HL-60 (cell line): ENCODE results near the gene HAUS8.

Experiments
- DNase-seq, 2 experiments: peaks; one replicate each; pipeline ENCODE4 v3.0.0-alpha.2; 2010 to 2020; ENCODE audit warnings: low read depth in 1 of 2, low spot score in 1 of 2
- H3K27ac ChIP-seq: fragments of 250-450 bp; sonication (Bioruptor Pico); replicated peaks from 2 replicates; pipeline ENCODE4 v1.5.1; 2020; ENCODE audit warnings: mild to moderate bottlenecking, moderate library complexity
- H3K27me3 ChIP-seq: fragments of 250-450 bp; sonication (Bioruptor Pico); 2 replicates; pipeline ENCODE4 v1.5.1; 2021; ENCODE audit warnings: mild to moderate bottlenecking, moderate library complexity; ENCODE audit not compliant: insufficient read depth, poor library complexity, severe bottlenecking
- H3K4me3 ChIP-seq: replicated peaks from 2 replicates; pipeline ENCODE4 v1.5.1; 2011; ENCODE audit warnings: mild to moderate bottlenecking, control low read depth, low read length; ENCODE audit not compliant: insufficient read depth
- CTCF ChIP-seq: IDR thresholded peaks from one replicate; pipeline ENCODE4 v1.5.1; 2011; ENCODE audit warnings: low read length, control low read depth, inconsistent platforms; ENCODE audit not compliant: insufficient read depth
- GABPA ChIP-seq: IDR thresholded peaks from 2 replicates; pipeline ENCODE4 v1.6.1; 2012; ENCODE audit warnings: low read depth
- POLR2AphosphoS5 ChIP-seq: IDR thresholded peaks from 2 replicates; pipeline ENCODE4 v1.6.1; 2012; ENCODE audit warnings: low read depth
- REST ChIP-seq: IDR thresholded peaks from 2 replicates; pipeline ENCODE4 v1.6.1; 2012; ENCODE audit warnings: low read depth; ENCODE audit not compliant: insufficient replicate concordance
- SPI1 ChIP-seq: IDR thresholded peaks from 2 replicates; pipeline ENCODE4 v1.6.1; 2012; ENCODE audit warnings: low read depth, mild to moderate bottlenecking, borderline replicate concordance

HAUS8 gene

GRCh38 chr19:17092696-17093095, 17.4 kb upstream of the HAUS8 start:
- no peak overlapping the region for H3K27ac ChIP-seq
- H3K4me3 ChIP-seq, result no peak overlapping the region
- TF ChIP-seq CTCF (no peak), REST (no peak)
- no peaks in the 10 kb centered on the region for H3K27me3 ChIP-seq
- no peak for DNase-seq

- DNase-seq, result peak; percentile 50 to 89
- Histone ChIP-seq H3K27me3 (no peaks in the 10 kb centered on the region), H3K27ac (peak overlapping the region; percentile 69), H3K4me3 (0 out of 2 replicates have a peak overlapping the region, but pooled peaks have one; percentile 10)
- no peak for TF ChIP-seq GABPA
- TF ChIP-seq SPI1, result peak; percentile 95
Measured at GRCh38 chr19:17091758-17092333, 16.6 kb upstream of the HAUS8 start.

GRCh38 chr19:17090583-17090982, 15.3 kb upstream of the HAUS8 start:
- H3K27ac ChIP-seq, result peak overlapping the region; percentile 69

GRCh38 chr19:17088552-17088951, 13.3 kb upstream of the HAUS8 start:
- no peak for TF ChIP-seq CTCF
- TF ChIP-seq SPI1, result no peak
- no peak for TF ChIP-seq POLR2AphosphoS5
- no peak for TF ChIP-seq GABPA
- TF ChIP-seq REST, result no peak
- DNase-seq, result no peak
- H3K27ac ChIP-seq, result no peak overlapping the region
- H3K27me3 ChIP-seq, result no peaks in the 10 kb centered on the region
- H3K4me3 ChIP-seq, result no peak overlapping the region

More at GRCh38 chr19:17090583-17090982, 15.3 kb upstream of the HAUS8 start:
- DNase-seq, result peak in 1 of 2 experiments; percentile 65
- TF ChIP-seq POLR2AphosphoS5 (peak; percentile 74; the same call in 1 of the 2 replicates), GABPA (no peak)
- Histone ChIP-seq H3K27me3 (no peaks in the 10 kb centered on the region), H3K4me3 (no peak overlapping the region)

GRCh38 chr19:17086834-17087233, 11.6 kb upstream of the HAUS8 start:
- DNase-seq, result no peak
- H3K27ac ChIP-seq, result no peak overlapping the region
- TF ChIP-seq CTCF, result no peak
- no peak for TF ChIP-seq GABPA
- TF ChIP-seq SPI1, result no peak
- TF ChIP-seq REST, result no peak
- TF ChIP-seq POLR2AphosphoS5, result no peak

More at GRCh38 chr19:17086834-17087233, 11.6 kb upstream of the HAUS8 start:
- no peak overlapping the region for H3K4me3 ChIP-seq
- H3K27me3 ChIP-seq, result no peaks in the 10 kb centered on the region
